Measurements from ENCODE around the gene CACNG3. TPM values are rescaled to one million over a fixed set of nuclear protein-coding genes. Genes with fewer than 3 reads are reported as not detected.

Gene CACNG3
- total RNA-seq, 1 experiment from 2014 or later: not detected

- Mint-ChIP-seq H3K4me3 (no peak overlapping the region), H3K27ac (no peak overlapping the region), H3K9me3 (no peaks in the 10 kb centered on the region; a peak in 2 of 5 replicates), H3K27me3 (ENCODE audit: low read depth) (peaks cover 2% of the 10 kb centered on the region), H3K4me1 (peaks cover 0 to 2% of the 10 kb centered on the region in 2 experiments; a peak in 1 of 4 replicates), H3K36me3 (ENCODE audit: insufficient read depth in 1 of 3, low read depth in 3 of 3) (no peaks in the 10 kb centered on the region; a peak in 2 of 7 replicates)
- H3K14ac ChIP-seq (ENCODE audit: insufficient read depth, low read length): no peak overlapping the region
- no peak overlapping the region for H4K5ac ChIP-seq (ENCODE audit: insufficient read length, low read depth, low read length)
- H4K8ac ChIP-seq (replicated peaks; ENCODE audit: insufficient read length, low read depth, low read length): no peak overlapping the region
- no peak overlapping the region for H2BK5ac ChIP-seq (ENCODE audit: insufficient read length, low read length)
- H3K9me3 ChIP-seq (ENCODE audit: control insufficient read depth, low read depth, low read length): no peaks in the 10 kb centered on the region
- no peak overlapping the region for H2BK20ac ChIP-seq (ENCODE audit: low read depth, low read length, poor library complexity, severe bottlenecking)
- no peaks in the 10 kb centered on the region for H3K4me1 ChIP-seq (ENCODE audit: insufficient read depth, low read length)
- H2BK15ac ChIP-seq (ENCODE audit: low read depth, low read length): no peak overlapping the region
- H3K18ac ChIP-seq (ENCODE audit: insufficient read length, low read depth, low read length): no peak overlapping the region
- H3K23ac ChIP-seq (ENCODE audit: insufficient read length, low read depth, low read length): no peak overlapping the region
- no peak overlapping the region for H2AFZ ChIP-seq (ENCODE audit: low read length)
- H4K91ac ChIP-seq (ENCODE audit: insufficient read length, low read depth, low read length): no peak overlapping the region
- no CpG with 5 or more reads among the region's 8 CpGs for WGBS (ENCODE audit: extremely low coverage, insufficient read length, low lambda C conversion rate)
- no peak overlapping the region for H3T11ph ChIP-seq (ENCODE audit: low read length)
- H3K79me1 ChIP-seq (ENCODE audit: insufficient read depth, low read depth, low read length, poor library complexity, severe bottlenecking): no peaks in the 10 kb centered on the region
- no peaks in the 10 kb centered on the region for H4K20me1 ChIP-seq (ENCODE audit: control insufficient read depth, insufficient read depth, insufficient read length)
- no peaks in the 10 kb centered on the region; the same call in 1 of the 2 replicates for H3K27me3 ChIP-seq (ENCODE audit: insufficient read depth, low read length)
- no peak overlapping the region for H2BK12ac ChIP-seq (ENCODE audit: insufficient read length, low read depth, low read length)
- TF ChIP-seq CTCF (conservative IDR thresholded peaks at IDR 0.05): no peak
- H2AK5ac ChIP-seq (ENCODE audit: insufficient read length, low read length): no peak overlapping the region
- no peak overlapping the region for H3K9ac ChIP-seq (ENCODE audit: extremely low read depth, insufficient read length, low read length)
- H3K27ac ChIP-seq (ENCODE audit: insufficient read length, low read depth, low read length): no peak overlapping the region
- H3K4me2 ChIP-seq (ENCODE audit: insufficient read depth, insufficient read length, low read length): no peak overlapping the region
- no peaks in the 10 kb centered on the region for H3K79me2 ChIP-seq (ENCODE audit: insufficient read depth, low read length)
- H3K56ac ChIP-seq (ENCODE audit: insufficient read length, low read depth, low read length): no peak overlapping the region
- no peak overlapping the region for H2BK120ac ChIP-seq (ENCODE audit: low read depth, low read length, poor library complexity, severe bottlenecking)
- no peaks in the 10 kb centered on the region for H3K23me2 ChIP-seq (ENCODE audit: insufficient read length, low read depth, low read length, poor library complexity, severe bottlenecking)
- no peak for DNase-seq
- no peak overlapping the region for H3K4ac ChIP-seq (ENCODE audit: low read depth, low read length)
Observed at GRCh38 chr16:24302636-24303035, 46.5 kb downstream of the CACNG3 start.
